GM12878 (cell line): ENCODE data around the gene MMP19. TPM values are rescaled to one million over a fixed set of nuclear protein-coding genes. Genes with fewer than 3 reads are reported as not detected.

Source experiments
- ATAC-seq: fragments of 200-7000 bp; cut with Tn5 transposase; 3 replicates; pipeline ENCODE4 v1.9.1; 2020; ENCODE audit warnings: mild to moderate bottlenecking, moderate library complexity
- BruUV-seq: library from RNA; stranded (reverse); fragments of 400-500 nt; replicated peaks from 2 replicates; lab custom pipeline; 2021; lab: Mats Ljungman, UMichigan
- CTCF ChIA-PET: fragments of 300-600 bp; sonication (Branson Sonifier 250); formaldehyde crosslinking; extraction: SDS; loops from one replicate; lab custom pipeline; 2021; ENCODE audit warnings: inconsistent platforms; lab: Yijun Ruan, JAX
- POLR2A ChIA-PET: fragments of 350-600 bp; formaldehyde crosslinking; extraction: SDS; loops from one replicate; lab custom pipeline; 2021; ENCODE audit warnings: inconsistent platforms; lab: Charles Lee
- RAD21 ChIA-PET: fragments of 300-600 bp; sonication (Branson Sonifier 250); formaldehyde crosslinking; loops from one replicate; lab custom pipeline; 2023; ENCODE audit warnings: antibody characterized with exemption; ENCODE audit not compliant: unreplicated experiment; lab: Charles Lee
- SMC1A ChIA-PET: fragments of 300-600 bp; sonication (Branson Sonifier 250); formaldehyde crosslinking; loops from one replicate; lab custom pipeline; 2023; ENCODE audit not compliant: unreplicated experiment, uncharacterized antibody; lab: Charles Lee
- DNase-seq: peaks from one replicate; pipeline ENCODE4 v3.0.0-alpha.2; 2011; ENCODE audit warnings: low read depth, low spot score
- FAIRE-seq: peaks from 3 replicates; lab custom pipeline; 2011; peaks lifted over from hg19 to GRCh38; lab: Jason Lieb, UNC
- H2AFZ ChIP-seq: 2 replicates; pipeline ENCODE4 v1.6.0; 2011; ENCODE audit warnings: low read depth, low read length, control low read depth; ENCODE audit not compliant: control insufficient read depth
- H3K27ac ChIP-seq: 2 replicates; pipeline ENCODE4 v1.5.1; 2011; ENCODE audit warnings: control low read depth; ENCODE audit not compliant: control insufficient read depth, insufficient read depth
- H3K27me3 ChIP-seq, 2 experiments: replicated peaks in 1 of 2; 2 replicates each; pipeline versions ENCODE4 v1.6.0 to v1.6.1; 2011; ENCODE audit warnings: low read length in 1 of 2; ENCODE audit not compliant: control insufficient read depth in 2 of 2, insufficient read depth in 2 of 2
- H3K36me3 ChIP-seq, 2 experiments: 2 replicates each; pipeline ENCODE4 v1.5.1; 2011; ENCODE audit warnings: low read length in 1 of 2; ENCODE audit not compliant: control insufficient read depth in 2 of 2, insufficient read depth in 2 of 2
- H3K4me1 ChIP-seq: 2 replicates; pipeline ENCODE4 v1.6.1; 2011; ENCODE audit warnings: mild to moderate bottlenecking, low read length, moderate library complexity, mixed read lengths; ENCODE audit not compliant: control insufficient read depth, insufficient read depth
- H3K4me2 ChIP-seq: 2 replicates; pipeline ENCODE4 v1.6.0; 2011; ENCODE audit warnings: control low read depth; ENCODE audit not compliant: control insufficient read depth, insufficient read depth
- H3K4me3 ChIP-seq: fragments of 200-600 bp; sonication (generic); 2 replicates; pipeline ENCODE4 v1.5.1; 2016
- H3K79me2 ChIP-seq: 2 replicates; pipeline ENCODE4 v1.6.0; 2011; ENCODE audit warnings: low read length; ENCODE audit not compliant: control insufficient read depth, insufficient read depth
- H3K9ac ChIP-seq: 2 replicates; pipeline ENCODE4 v1.8.0; 2011; ENCODE audit warnings: low read length, control low read depth, mixed read lengths; ENCODE audit not compliant: control insufficient read depth, insufficient read depth
- H3K9me3 ChIP-seq: replicated peaks from 3 replicates; pipeline ENCODE4 v1.5.1; 2011; ENCODE audit warnings: mild to moderate bottlenecking, low read length; ENCODE audit not compliant: control insufficient read depth, insufficient read depth
- H4K20me1 ChIP-seq: 2 replicates; pipeline ENCODE4 v1.6.0; 2011; ENCODE audit not compliant: control insufficient read depth, insufficient read depth
- ATF3 ChIP-seq: IDR thresholded peaks from 2 replicates; pipeline ENCODE4 v1.6.1; 2011; ENCODE audit warnings: low read depth, mild to moderate bottlenecking, low read length, moderate library complexity, borderline replicate concordance; ENCODE audit errors: extremely low read depth
- E2F4 ChIP-seq: IDR thresholded peaks from 2 replicates; pipeline ENCODE4 v1.6.1; 2012; ENCODE audit warnings: low read depth, low read length, improper control_type of control experiment
- EED ChIP-seq: sonication (generic); IDR thresholded peaks from 2 replicates; pipeline ENCODE4 v1.6.1; 2016; ENCODE audit warnings: antibody characterized with exemption, low read depth
- JUND ChIP-seq: IDR thresholded peaks from 2 replicates; pipeline ENCODE4 v1.6.1; 2012; ENCODE audit warnings: low read depth, mild to moderate bottlenecking, low read length, improper control_type of control experiment, moderate library complexity
- LARP7 ChIP-seq: fragments of 450-650 bp; IDR thresholded peaks from 2 replicates; pipeline ENCODE4 v1.6.1; 2017; ENCODE audit warnings: mild to moderate bottlenecking
- NFYA ChIP-seq: IDR thresholded peaks from 2 replicates; pipeline ENCODE4 v1.6.1; 2011; ENCODE audit warnings: low read depth, mild to moderate bottlenecking, low read length, improper control_type of control experiment, borderline replicate concordance
- PAX5 ChIP-seq: IDR thresholded peaks from 2 replicates; pipeline ENCODE4 v1.6.1; 2011; ENCODE audit warnings: low read depth, low read length, borderline replicate concordance
- POLR2AphosphoS5 ChIP-seq: IDR thresholded peaks from 2 replicates; pipeline ENCODE4 v1.6.1; 2011; ENCODE audit warnings: mild to moderate bottlenecking, low read length, inconsistent platforms
- RAD21 ChIP-seq: IDR thresholded peaks from 2 replicates; pipeline ENCODE4 v1.6.1; 2011; ENCODE audit warnings: mild to moderate bottlenecking, low read depth, low read length, moderate library complexity; ENCODE audit not compliant: insufficient read depth
- REST ChIP-seq: IDR thresholded peaks from 2 replicates; pipeline ENCODE4 v1.6.1; 2012; ENCODE audit warnings: mild to moderate bottlenecking, low read depth, low read length
- STAT3 ChIP-seq: IDR thresholded peaks from 2 replicates; pipeline ENCODE4 v1.6.1; 2011; ENCODE audit warnings: low read depth, low read length, improper control_type of control experiment
- TAF1 ChIP-seq: IDR thresholded peaks from 2 replicates; pipeline ENCODE4 v1.6.1; 2011; ENCODE audit warnings: mild to moderate bottlenecking, low read depth, low read length, borderline replicate concordance
- TARDBP ChIP-seq: IDR thresholded peaks from 2 replicates; pipeline ENCODE4 v1.6.1; 2016; ENCODE audit warnings: borderline replicate concordance
- YBX1 ChIP-seq: fragments of 450-650 bp; IDR thresholded peaks from 2 replicates; pipeline ENCODE4 v1.6.1; 2016; ENCODE audit warnings: antibody characterized with exemption
- ZBED1 ChIP-seq: IDR thresholded peaks from 2 replicates; pipeline ENCODE4 v1.6.1; 2016; ENCODE audit warnings: borderline replicate concordance
- ZBTB40 ChIP-seq: fragments of 450-650 bp; IDR thresholded peaks from 2 replicates; pipeline ENCODE4 v1.6.1; 2016; ENCODE audit warnings: mild to moderate bottlenecking, moderate library complexity, borderline replicate concordance
- in situ Hi-C: fragments of 300-500 bp; cut with MboI; formaldehyde crosslinking; loops from 9 replicates; pipeline ENCODE4 v1.14.3; 2018; ENCODE audit warnings: mixed read lengths
- intact Hi-C: fragments of 100-400 bp; cut with micrococcal nuclease; formaldehyde crosslinking; loops from one replicate; pipeline ENCODE4 v1.14.2; 2022; ENCODE audit not compliant: unreplicated experiment
- polyA plus RNA-seq, 11 experiments: library from polyadenylated mRNA; depleted of rRNA in 4 of 11; unstranded in 6 of 11; stranded (reverse) in 5 of 11; fragments of >200 nt; fragmentation: Nextera tagmentation in 4 of 11; fragmentation: Illumina TruSeq in 1 of 11; extraction: Ambion mirVana in 4 of 11; extraction: Trizol in 1 of 11; gene quantifications; 1 replicate in 1 of 11; 2 replicates in 10 of 11; pipeline versions ENCODE4 v1.2.1 to v1.2.3, GENCODE V29; 2011 to 2016; ENCODE audit warnings: inconsistent platforms in 2 of 11, missing spikeins in 2 of 11, low read depth in 1 of 11
- total RNA-seq, 4 experiments: library from RNA; depleted of rRNA in 3 of 4; stranded (reverse); fragments of >200 nt in 3 of 4; fragmentation: Illumina TruSeq in 1 of 4; extraction: Trizol in 1 of 4; gene quantifications; 2 replicates each; pipeline versions ENCODE4 v1.2.1 to v1.2.3, GENCODE V29; 2013 to 2021

MMP19 gene
- total and polyA plus RNA-seq, 10 of the 15 experiments (the other 5 are each of a cell fraction or from before 2014, with no cell fraction given), result 0.03 to 0.04 (median 0.04) TPM; not detected in 7

- no TSS peak for BruUV-seq
- no peak overlapping the region for H3K27ac ChIP-seq
- H3K36me3 ChIP-seq, result peaks cover 1 to 14% of the 10 kb centered on the region in 2 experiments; a peak in 3 of 4 replicates
- in situ Hi-C loops, result no loop called here
- ChIA-PET POLR2A (interaction anchor here (1.3 to 6.5 kb wide), 2 partner anchors 12 to 14 kb away, joined by 5 to 103 read pairs; partner anchors contain the start of gene DNAJC14), RAD21 (no interaction called here), SMC1A (interaction anchor here (0.9 to 2.8 kb wide), 5 partner anchors 8 to 76 kb away, joined by 3 to 15 read pairs (median 4); partner anchors contain the start of gene DNAJC14), CTCF (interaction anchor here (0.7 to 1.5 kb wide), 11 partner anchors 9 to 239 kb away, joined by 3 to 5 read pairs (median 4); no protein-coding TSS in a partner anchor)
- peaks cover 9% of the 10 kb centered on the region; the same call in 1 of the 2 replicates for H3K4me1 ChIP-seq
- H3K4me2 ChIP-seq, result peak overlapping the region; percentile 11
- intact Hi-C loops, result no loop called here
- peak overlapping the region; percentile 16; the same call in 1 of the 2 replicates for H3K4me3 ChIP-seq
- H3K79me2 ChIP-seq, result peaks cover 86% of the 10 kb centered on the region
- no peaks in the 10 kb centered on the region for H3K9me3 ChIP-seq
- H2AFZ ChIP-seq, result no peak overlapping the region
- DNase-seq (no peak), ATAC-seq (no peak), FAIRE-seq (no peak)
- H3K27me3 ChIP-seq, result no peaks in the 10 kb centered on the region
- peaks cover 4% of the 10 kb centered on the region; the same call in 1 of the 2 replicates for H4K20me1 ChIP-seq
- no peak overlapping the region; the same call in 1 of the 2 replicates for H3K9ac ChIP-seq
- TF ChIP-seq TARDBP (no peak), JUND (no peak), RAD21 (no peak), ZBED1 (no peak), PAX5 (no peak), YBX1 (no peak), E2F4 (no peak), STAT3 (no peak), POLR2AphosphoS5 (no peak), ATF3 (no peak), REST (no peak), ZBTB40 (no peak), LARP7 (no peak), NFYA (no peak), TAF1 (no peak), EED (no peak)
Measured at GRCh38 chr12:55814257-55814656, 28.5 kb downstream of the MMP19 start.
